DND-41 (cell line): ENCODE results near the gene WDR47.
"Not testable (repeated sequence)": the region's sequence is repeated elsewhere in the genome, so short reads cannot be mapped to it uniquely, and the experiment has no call there.

Experiments used
- ATAC-seq: fragments of 200-7000 bp; cut with Tn5 transposase; 3 replicates; pipeline ENCODE4 v1.9.1; 2021; ENCODE audit warnings: low read depth; ENCODE audit not compliant: insufficient read depth
- DNase-seq: peaks from one replicate; pipeline ENCODE4 v3.0.0-alpha.2; 2020
- H2AFZ ChIP-seq: 2 replicates; pipeline ENCODE4 v1.6.0; 2012; ENCODE audit warnings: low read depth, low read length
- H3K27ac ChIP-seq: 2 replicates; pipeline ENCODE4 v1.5.1; 2012; ENCODE audit warnings: low read length, inconsistent platforms
- H3K27me3 ChIP-seq: fragments of 200-600 bp; sonication (generic); 2 replicates; pipeline ENCODE4 v1.6.0; 2012; ENCODE audit warnings: low read length, mild to moderate bottlenecking, inconsistent platforms; ENCODE audit not compliant: insufficient read depth, poor library complexity
- H3K36me3 ChIP-seq: 2 replicates; pipeline ENCODE4 v1.5.1; 2012; ENCODE audit warnings: low read length, inconsistent platforms; ENCODE audit not compliant: insufficient read depth
- H3K4me1 ChIP-seq: 2 replicates; pipeline ENCODE4 v1.5.1; 2012; ENCODE audit warnings: mild to moderate bottlenecking, low read length; ENCODE audit not compliant: insufficient read depth
- H3K4me2 ChIP-seq: 2 replicates; pipeline ENCODE4 v1.6.0; 2012; ENCODE audit warnings: mild to moderate bottlenecking, moderate library complexity, low read length, inconsistent platforms; ENCODE audit not compliant: insufficient read depth
- H3K4me3 ChIP-seq, 2 experiments: fragments of 200-600 bp in 1 of 2; shearing (Covaris generic) in 1 of 2; 2 replicates each; pipeline ENCODE4 v1.5.1; 2012 to 2016; ENCODE audit warnings: inconsistent platforms in 2 of 2, low read length in 2 of 2, mild to moderate bottlenecking in 2 of 2, low read depth in 1 of 2, moderate library complexity in 1 of 2
- H3K79me2 ChIP-seq: 2 replicates; pipeline ENCODE4 v1.6.0; 2012; ENCODE audit warnings: low read length, inconsistent platforms; ENCODE audit not compliant: insufficient read depth
- H3K9ac ChIP-seq: 2 replicates; pipeline ENCODE4 v1.6.0; 2012; ENCODE audit warnings: low read depth, mild to moderate bottlenecking, inconsistent platforms, low read length, moderate library complexity
- H3K9me3 ChIP-seq: 2 replicates; pipeline ENCODE4 v1.5.1; 2012; ENCODE audit warnings: low read length, moderate library complexity, mild to moderate bottlenecking, inconsistent platforms; ENCODE audit not compliant: insufficient read depth, severe bottlenecking
- H4K20me1 ChIP-seq: 2 replicates; pipeline ENCODE4 v1.6.0; 2012; ENCODE audit warnings: low read length; ENCODE audit not compliant: insufficient read depth
- CTCF ChIP-seq: IDR thresholded peaks from 2 replicates; pipeline ENCODE4 v1.5.1; 2012; ENCODE audit warnings: borderline replicate concordance, low read length, moderate library complexity, mild to moderate bottlenecking; ENCODE audit not compliant: poor library complexity, severe bottlenecking; ENCODE audit errors: extremely low read depth
- EZH2 ChIP-seq: IDR thresholded peaks from 3 replicates; pipeline ENCODE4 v1.6.1; 2012; ENCODE audit warnings: borderline replicate concordance, low read depth, mild to moderate bottlenecking, moderate library complexity, low read length, inconsistent platforms; ENCODE audit not compliant: severe bottlenecking

The WDR47 gene

GRCh38 chr1:109017134-109017533, 24.8 kb downstream of the WDR47 start:
- Histone ChIP-seq H3K4me3 (no peak overlapping the region), H4K20me1 (no peaks in the 10 kb centered on the region), H2AFZ (no peak overlapping the region), H3K9ac (no peak overlapping the region), H3K4me1 (no peaks in the 10 kb centered on the region), H3K36me3 (peaks cover 32% of the 10 kb centered on the region), H3K4me2 (no peak overlapping the region), H3K9me3 (no peaks in the 10 kb centered on the region), H3K27me3 (no peaks in the 10 kb centered on the region), H3K79me2 (no peaks in the 10 kb centered on the region), H3K27ac (no peak overlapping the region)
- no peak for TF ChIP-seq EZH2
- no peak for TF ChIP-seq CTCF
- DNase-seq = no peak
- no peak for ATAC-seq

- Histone ChIP-seq H2AFZ (no peak overlapping the region), H3K9me3 (no peaks in the 10 kb centered on the region), H4K20me1 (no peaks in the 10 kb centered on the region), H3K4me3 (no peak overlapping the region), H3K4me1 (no peaks in the 10 kb centered on the region), H3K79me2 (no peaks in the 10 kb centered on the region), H3K36me3 (peaks cover 34% of the 10 kb centered on the region), H3K9ac (no peak overlapping the region), H3K27ac (no peak overlapping the region), H3K4me2 (no peak overlapping the region), H3K27me3 (no peaks in the 10 kb centered on the region)
- DNase-seq (no peak), ATAC-seq (no peak)
- TF ChIP-seq CTCF (no peak), EZH2 (no peak)
Observed at GRCh38 chr1:109011335-109011734, 30.6 kb downstream of the WDR47 start.

- not testable (repeated sequence) for H3K4me1 ChIP-seq, H3K9ac ChIP-seq, ATAC-seq, H4K20me1 ChIP-seq, H3K4me2 ChIP-seq, H3K27ac ChIP-seq, H3K4me3 ChIP-seq, H2AFZ ChIP-seq, H3K27me3 ChIP-seq, H3K79me2 ChIP-seq, DNase-seq
- H3K36me3 ChIP-seq = peaks cover 59% of the 10 kb centered on the region
- peaks cover 15% of the 10 kb centered on the region for H3K9me3 ChIP-seq
Observed at GRCh38 chr1:108996622-108997021, 45.3 kb downstream of the WDR47 start.

- H2AFZ ChIP-seq = no peak overlapping the region
- TF ChIP-seq CTCF = no peak
- TF ChIP-seq EZH2 = no peak
- H3K9ac ChIP-seq = no peak overlapping the region
- no peaks in the 10 kb centered on the region for H3K9me3 ChIP-seq
- H3K79me2 ChIP-seq = no peaks in the 10 kb centered on the region
- H3K4me2 ChIP-seq = no peak overlapping the region
- H4K20me1 ChIP-seq = no peaks in the 10 kb centered on the region
- H3K4me1 ChIP-seq = no peaks in the 10 kb centered on the region
- ATAC-seq (no peak), DNase-seq (no peak)
- no peaks in the 10 kb centered on the region for H3K27me3 ChIP-seq
- no peak overlapping the region for H3K4me3 ChIP-seq
- peaks cover 22% of the 10 kb centered on the region for H3K36me3 ChIP-seq
- H3K27ac ChIP-seq = no peak overlapping the region
Observed at GRCh38 chr1:108983114-108983513, 58.8 kb downstream of the WDR47 start.
